HUES48 (cell line): ENCODE measurements around the gene MARCHF10.
"Not testable (repeated sequence)": the region's sequence is repeated elsewhere in the genome, so short reads cannot be mapped to it uniquely, and the experiment has no call there.

ENCODE experiments used
- H3K27ac ChIP-seq: one replicate; pipeline ENCODE4 v1.7.0; 2013; ENCODE audit warnings: low read depth, low read length, inconsistent platforms
- H3K27me3 ChIP-seq: 2 replicates; pipeline ENCODE4 v1.6.1; 2013; ENCODE audit warnings: mild to moderate bottlenecking, low read length; ENCODE audit not compliant: control insufficient read depth, insufficient read depth
- H3K36me3 ChIP-seq: 2 replicates; pipeline ENCODE4 v1.6.1; 2013; ENCODE audit warnings: low read length; ENCODE audit not compliant: control insufficient read depth, insufficient read depth
- H3K4me1 ChIP-seq: 2 replicates; pipeline ENCODE4 v1.6.1; 2013; ENCODE audit warnings: mild to moderate bottlenecking, low read length; ENCODE audit not compliant: control insufficient read depth, insufficient read depth
- H3K4me3 ChIP-seq: 2 replicates; pipeline ENCODE4 v1.5.1; 2013; ENCODE audit warnings: mild to moderate bottlenecking, low read depth, low read length
- H3K9ac ChIP-seq: 2 replicates; pipeline ENCODE4 v1.6.1; 2013; ENCODE audit warnings: mild to moderate bottlenecking, low read depth, low read length, moderate library complexity
- H3K9me3 ChIP-seq: 2 replicates; pipeline ENCODE4 v1.6.1; 2013; ENCODE audit warnings: low read length; ENCODE audit not compliant: control insufficient read depth, insufficient read depth

MARCHF10 gene

GRCh38 chr17:62692721-62693431, 115.2 kb downstream of the MARCHF10 start:
- Histone ChIP-seq H3K27me3 (no peaks in the 10 kb centered on the region), H3K4me1 (no peaks in the 10 kb centered on the region), H3K4me3 (no peak overlapping the region), H3K9ac (no peak overlapping the region), H3K36me3 (no peaks in the 10 kb centered on the region; the same call in 1 of the 2 replicates), H3K27ac (no peak overlapping the region), H3K9me3 (no peaks in the 10 kb centered on the region)

- Histone ChIP-seq H3K4me1 (no peaks in the 10 kb centered on the region), H3K27ac (no peak overlapping the region), H3K36me3 (no peaks in the 10 kb centered on the region; the same call in 1 of the 2 replicates), H3K9ac (no peak overlapping the region), H3K9me3 (no peaks in the 10 kb centered on the region), H3K4me3 (no peak overlapping the region), H3K27me3 (no peaks in the 10 kb centered on the region)
Measured at GRCh38 chr17:62692159-62692651, 115.9 kb downstream of the MARCHF10 start.

DNA sequence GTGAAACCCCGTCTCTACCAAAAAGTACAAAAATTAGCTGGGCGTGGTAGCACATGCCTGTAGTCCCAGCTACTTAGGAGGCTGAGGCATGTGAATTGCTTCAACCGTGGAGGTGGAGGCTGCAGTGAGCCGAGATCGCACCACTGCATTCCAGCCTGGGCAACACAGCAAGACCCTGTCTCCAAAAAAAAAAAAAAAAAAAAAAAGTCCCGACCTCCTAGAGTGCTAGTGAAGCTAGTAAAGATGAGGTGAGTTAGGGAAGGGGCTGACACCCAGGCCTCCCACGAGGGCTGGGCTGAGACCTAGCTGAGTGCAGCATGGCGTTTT, 116.6 kb downstream of the MARCHF10 start:
- H3K27me3 ChIP-seq, H3K4me3 ChIP-seq, H3K9me3 ChIP-seq, H3K36me3 ChIP-seq, H3K27ac ChIP-seq, H3K4me1 ChIP-seq, H3K9ac ChIP-seq: not testable (repeated sequence)

DNA sequence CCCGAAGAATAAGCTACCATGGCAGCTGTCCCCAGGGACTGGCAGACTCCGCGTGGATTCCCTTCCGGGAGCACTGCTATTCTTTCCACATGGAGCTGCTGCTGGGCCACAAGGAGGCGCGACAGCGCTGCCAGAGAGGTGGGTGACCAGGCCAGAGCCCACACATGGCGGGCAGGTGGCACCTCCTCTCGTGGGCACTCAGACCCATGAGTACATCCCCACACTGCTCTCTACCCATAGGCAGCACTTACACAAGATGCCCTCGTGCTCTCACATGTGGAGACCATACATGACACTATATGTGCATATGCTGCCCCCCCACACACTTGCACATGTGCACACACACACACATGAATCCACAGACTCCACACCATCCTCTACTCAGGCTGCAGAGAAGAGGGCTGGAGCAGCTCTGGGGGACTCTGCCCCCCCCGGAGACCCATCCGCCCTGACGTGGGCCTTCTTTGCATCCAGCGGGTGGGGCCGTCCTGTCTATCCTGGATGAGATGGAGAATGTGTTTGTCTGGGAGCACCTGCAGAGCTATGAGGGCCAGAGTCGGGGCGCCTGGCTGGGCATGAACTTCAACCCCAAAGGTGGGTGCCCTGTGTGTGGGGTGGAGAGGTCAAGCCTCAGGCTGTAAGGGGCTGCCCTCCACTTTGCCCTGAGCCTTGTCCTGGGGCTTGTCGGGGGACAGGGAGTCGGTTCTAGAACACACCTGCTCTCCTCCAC, 117.8 kb downstream of the MARCHF10 start:
- Histone ChIP-seq H3K4me3 (no peak overlapping the region), H3K27ac (no peak overlapping the region), H3K27me3 (no peaks in the 10 kb centered on the region), H3K9ac (no peak overlapping the region), H3K9me3 (no peaks in the 10 kb centered on the region), H3K4me1 (no peaks in the 10 kb centered on the region), H3K36me3 (no peaks in the 10 kb centered on the region; the same call in 1 of the 2 replicates)

DNA sequence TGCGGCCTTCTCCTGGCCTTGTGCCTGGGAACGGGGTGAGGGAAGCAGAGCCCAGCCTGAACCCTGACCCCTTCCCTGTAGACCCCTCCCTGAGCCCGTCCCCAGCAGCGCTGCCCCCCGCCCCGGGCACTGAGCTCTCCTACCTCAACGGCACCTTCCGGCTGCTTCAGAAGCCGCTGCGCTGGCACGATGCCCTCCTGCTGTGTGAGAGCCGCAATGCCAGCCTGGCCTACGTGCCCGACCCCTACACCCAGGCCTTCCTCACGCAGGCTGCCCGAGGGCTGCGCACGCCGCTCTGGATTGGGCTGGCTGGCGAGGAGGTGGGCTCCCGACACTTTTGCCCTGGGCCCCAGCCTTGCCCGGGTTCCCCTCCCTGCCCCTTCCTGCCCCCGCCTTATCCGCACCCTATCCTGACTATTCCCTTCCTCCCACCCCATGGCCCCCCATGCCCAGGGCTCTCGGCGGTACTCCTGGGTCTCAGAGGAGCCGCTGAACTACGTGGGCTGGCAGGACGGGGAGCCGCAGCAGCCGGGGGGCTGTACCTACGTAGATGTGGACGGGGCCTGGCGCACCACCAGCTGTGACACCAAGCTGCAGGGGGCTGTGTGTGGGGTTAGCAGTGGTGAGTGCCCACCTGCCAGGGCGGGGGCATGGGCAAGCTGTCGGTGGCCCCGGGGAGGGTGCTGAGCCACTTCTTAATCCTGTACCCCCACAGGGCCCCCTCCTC, 118.5 kb downstream of the MARCHF10 start:
- Histone ChIP-seq H3K36me3 (no peaks in the 10 kb centered on the region; the same call in 1 of the 2 replicates), H3K9ac (no peak overlapping the region), H3K27me3 (no peaks in the 10 kb centered on the region), H3K4me1 (no peaks in the 10 kb centered on the region), H3K27ac (no peak overlapping the region), H3K4me3 (no peak overlapping the region), H3K9me3 (no peaks in the 10 kb centered on the region)

DNA sequence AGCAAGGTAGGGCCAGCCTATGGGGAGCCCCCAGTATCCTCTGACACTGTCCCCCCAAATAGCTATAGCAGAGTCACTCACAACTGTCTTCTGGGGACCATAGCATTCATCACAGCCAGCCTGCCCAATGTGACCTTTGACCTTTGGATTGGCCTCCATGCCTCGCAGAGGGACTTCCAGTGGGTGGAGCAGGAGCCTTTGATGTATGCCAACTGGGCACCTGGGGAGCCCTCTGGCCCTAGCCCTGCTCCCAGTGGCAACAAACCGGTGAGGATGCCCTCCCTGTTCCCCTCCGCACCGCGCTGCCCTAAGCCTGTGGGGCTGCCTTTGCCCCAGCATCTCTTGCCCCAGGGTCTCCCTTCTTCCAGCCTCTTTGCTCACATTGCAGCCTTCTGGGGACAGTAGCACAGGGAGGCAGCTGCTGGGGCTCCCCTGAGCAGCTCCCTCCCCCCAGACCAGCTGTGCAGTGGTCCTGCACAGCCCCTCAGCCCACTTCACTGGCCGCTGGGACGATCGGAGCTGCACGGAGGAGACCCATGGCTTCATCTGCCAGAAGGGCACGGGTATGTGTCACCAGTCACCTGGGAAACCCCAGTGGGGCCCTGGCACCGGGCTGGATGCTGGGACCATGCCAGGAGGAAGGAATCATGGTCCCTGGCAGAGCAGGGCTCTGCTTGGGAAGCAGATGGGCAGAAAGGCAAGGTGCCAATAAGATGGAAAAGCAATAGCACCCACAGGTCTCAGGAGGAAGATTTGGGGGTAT, 119.5 kb downstream of the MARCHF10 start:
- Histone ChIP-seq H3K9ac (no peak overlapping the region), H3K36me3 (peaks cover 4% of the 10 kb centered on the region; the same call in 1 of the 2 replicates), H3K27ac (no peak overlapping the region), H3K4me1 (no peaks in the 10 kb centered on the region), H3K4me3 (no peak overlapping the region), H3K9me3 (no peaks in the 10 kb centered on the region), H3K27me3 (no peaks in the 10 kb centered on the region)

GRCh38 chr17:62687997-62688396, 120.1 kb downstream of the MARCHF10 start:
- no peaks in the 10 kb centered on the region for H3K4me1 ChIP-seq
- no peaks in the 10 kb centered on the region for H3K9me3 ChIP-seq
- H3K27ac ChIP-seq: no peak overlapping the region
- peaks cover 4% of the 10 kb centered on the region; the same call in 1 of the 2 replicates for H3K36me3 ChIP-seq
- H3K27me3 ChIP-seq: no peaks in the 10 kb centered on the region
- no peak overlapping the region for H3K9ac ChIP-seq
- no peak overlapping the region for H3K4me3 ChIP-seq

DNA sequence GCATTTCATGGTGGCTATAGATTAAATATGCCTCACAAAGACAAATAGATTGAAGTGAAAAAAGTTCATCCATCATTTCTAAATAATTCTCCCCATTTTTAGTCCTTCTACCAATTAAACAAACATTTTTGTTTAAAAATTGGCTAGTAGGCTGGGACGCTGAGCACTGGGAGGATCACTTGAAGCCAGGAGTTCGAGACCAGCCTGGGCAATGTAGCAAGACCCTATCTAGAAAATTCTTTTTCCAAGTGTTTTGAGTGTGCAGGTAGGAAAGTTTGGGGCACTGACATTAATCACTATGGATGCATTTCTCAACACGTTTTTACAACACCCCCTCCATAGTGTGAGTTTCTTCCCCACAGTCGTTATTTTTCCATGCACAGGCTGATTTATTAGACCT, 123.9 kb downstream of the MARCHF10 start:
- peaks cover 10% of the 10 kb centered on the region for H3K36me3 ChIP-seq
- H3K27ac ChIP-seq: no peak overlapping the region
- no peaks in the 10 kb centered on the region for H3K4me1 ChIP-seq
- no peaks in the 10 kb centered on the region for H3K27me3 ChIP-seq
- no peaks in the 10 kb centered on the region for H3K9me3 ChIP-seq
- H3K4me3 ChIP-seq: no peak overlapping the region
- H3K9ac ChIP-seq: no peak overlapping the region

DNA sequence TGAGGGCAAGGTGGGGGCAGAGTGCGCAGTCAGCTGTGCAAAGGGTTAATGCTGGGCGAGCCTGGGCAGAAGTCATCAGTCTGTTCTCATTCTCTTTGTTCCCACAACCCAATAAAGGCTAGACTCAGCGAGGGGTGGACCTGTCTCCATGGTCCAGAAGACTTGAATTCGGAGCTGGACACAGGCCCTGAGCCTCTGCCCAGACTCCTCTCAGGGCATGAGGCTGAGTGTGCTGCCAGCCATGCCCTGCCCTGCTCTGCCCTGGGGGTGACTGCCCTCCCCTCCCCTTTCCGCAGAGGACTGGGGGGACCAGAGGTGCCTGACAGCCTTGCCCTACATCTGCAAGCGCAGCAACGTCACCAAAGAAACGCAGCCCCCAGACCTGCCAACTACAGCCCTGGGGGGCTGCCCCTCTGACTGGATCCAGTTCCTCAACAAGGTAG, 126.2 kb downstream of the MARCHF10 start:
- no peaks in the 10 kb centered on the region for H3K9me3 ChIP-seq
- H3K4me3 ChIP-seq: no peak overlapping the region
- H3K36me3 ChIP-seq: peaks cover 10% of the 10 kb centered on the region
- no peaks in the 10 kb centered on the region for H3K4me1 ChIP-seq
- H3K27me3 ChIP-seq: no peaks in the 10 kb centered on the region
- H3K27ac ChIP-seq: no peak overlapping the region
- no peak overlapping the region for H3K9ac ChIP-seq

DNA sequence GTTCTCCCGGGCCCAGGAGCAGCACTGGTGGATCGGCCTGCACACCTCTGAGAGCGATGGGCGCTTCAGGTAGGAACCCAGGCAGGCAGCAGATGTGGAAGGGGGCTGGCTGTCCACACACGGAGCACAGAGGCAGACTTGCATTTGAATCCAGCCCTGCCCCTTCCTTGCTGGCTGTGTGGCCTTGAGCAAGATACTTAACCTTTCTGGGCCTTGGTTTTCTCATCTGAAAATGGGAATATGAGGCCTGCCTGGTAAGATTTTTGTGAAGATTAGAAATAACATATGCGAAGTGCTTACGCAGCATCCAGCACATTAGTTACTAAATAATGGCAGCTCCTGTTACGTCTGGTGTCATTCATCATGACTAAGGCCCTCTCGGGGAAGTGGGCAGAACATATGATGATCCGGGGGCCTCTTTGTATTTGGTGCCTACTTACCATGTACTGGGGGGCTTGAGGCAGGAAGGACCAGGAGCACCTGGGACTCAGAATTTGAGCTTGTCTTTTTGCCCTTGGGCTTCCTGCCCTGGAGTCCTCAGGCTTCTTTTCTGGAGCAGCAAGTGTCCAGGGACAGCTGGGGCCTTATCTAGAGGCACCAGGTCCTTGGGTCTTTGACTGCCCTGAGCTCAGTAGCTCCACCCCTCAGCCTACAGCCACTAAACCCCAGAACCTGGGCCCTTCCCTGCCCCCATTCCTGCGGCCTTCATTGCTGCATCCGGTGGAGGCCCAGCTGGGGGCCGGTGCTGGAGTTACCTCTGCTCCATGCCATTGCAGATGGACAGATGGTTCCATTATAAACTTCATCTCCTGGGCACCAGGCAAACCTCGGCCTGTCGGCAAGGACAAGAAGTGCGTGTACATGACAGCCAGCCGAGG, 126.8 kb downstream of the MARCHF10 start:
- Histone ChIP-seq H3K9me3 (no peaks in the 10 kb centered on the region), H3K4me1 (no peaks in the 10 kb centered on the region), H3K36me3 (peaks cover 10% of the 10 kb centered on the region), H3K4me3 (no peak overlapping the region), H3K27ac (no peak overlapping the region), H3K9ac (no peak overlapping the region), H3K27me3 (no peaks in the 10 kb centered on the region)
